Pancreas (tissue), 10 donors: ENCODE results near the gene GPRC5B. TPM values are rescaled to one million over a fixed set of nuclear protein-coding genes. Genes with fewer than 3 reads are reported as not detected.

Source experiments
- ATAC-seq, 4 donors: fragments of 200-7000 bp; cut with Tn5 transposase; one replicate each; pipeline versions ENCODE4 v1.8.0 to v1.9.1; 2020; ENCODE audit warnings: mild to moderate bottlenecking in 4 of 4, moderate library complexity in 4 of 4
- DNase-seq, 6 donors: peaks; one replicate each; pipeline ENCODE4 v3.0.0-alpha.2; 2020
- FAIRE-seq: peaks from 2 replicates; lab custom pipeline; 2012; peaks lifted over from hg19 to GRCh38; lab: Jason Lieb, UNC
- H3K27ac ChIP-seq, 4 donors: fragments of 200-600 bp; sonication (generic); 1 replicate in 3 of 4; 2 replicates in 1 of 4; pipeline versions ENCODE4 v1.5.0 to v1.8.0; 2020
- H3K27me3 ChIP-seq, 4 donors: fragments of 200-600 bp; one replicate each; pipeline ENCODE4 v1.8.0; 2021
- H3K36me3 ChIP-seq, 3 donors: fragments of 200-600 bp; sonication (generic) in 1 of 3; one replicate each; pipeline versions ENCODE4 v1.5.0 to v1.8.0; 2020 to 2021
- H3K4me1 ChIP-seq, 3 donors: fragments of 200-600 bp; one replicate each; pipeline ENCODE4 v1.8.0; 2021
- H3K4me3 ChIP-seq, 4 donors: fragments of 200-600 bp; sonication (generic) in 2 of 4; one replicate each; pipeline versions ENCODE4 v1.5.0 to v1.8.0; 2020 to 2021
- H3K9me3 ChIP-seq, 4 donors: fragments of 200-600 bp; one replicate each; pipeline ENCODE4 v1.8.0; 2021
- CTCF ChIP-seq, 4 donors: fragments of 200-600 bp; sonication (generic) in 3 of 4; IDR thresholded peaks; one replicate each; pipeline versions ENCODE4 v1.5.0 to v1.8.0; 2021; ENCODE audit warnings: antibody characterized with exemption in 4 of 4
- WGBS, 2 donors: extraction: QIAGEN DNeasy Blood & Tissue Kit; methylation state at CpG; one replicate each; pipeline ENCODE4 v1.1.7; 2013; 5-methylcytosine and 5-hydroxymethylcytosine counted together
- intact Hi-C, 3 donors: fragments of 100-400 bp; cut with DNase I; formaldehyde crosslinking; loops; one replicate each; pipeline versions ENCODE4 v1.11.1 to v1.14.2; 2022
- polyA plus RNA-seq, 2 donors: library from polyadenylated mRNA; stranded (reverse); fragments of 200-250 nt; gene quantifications; one replicate each; pipeline ENCODE4 v1.2.3, GENCODE V29; 2013
- total RNA-seq, 6 donors: library from RNA; stranded (reverse); fragmentation: NEBNext Ultra II Directional in 4 of 6; extraction: Animal tissue kit (Norgen Biotek cat#: 25700) in 4 of 6; gene quantifications; one replicate each; pipeline versions ENCODE4 v1.2.1 to v1.2.4, GENCODE V29; 2021 to 2023
- donor health status: healthy with polysubstance abuse.
- donor health status: DM: no; HTN: no; CAD: no; lungs with moderate emphysema.
- donor health status: DM: no; HTN: no; CAD: no.
- donor health status: control.
- donor health status: control.
- donor health status: Bipolar disorder and iron deficiency.
- donor health status: DM: yes; HTN: yes; CAD: no.
- donor health status: DM: no; HTN: no; CAD: no.
- donor health status: DM: no; HTN: no; CAD: no.
- donor health status: DM: yes; HTN: yes; CAD: no.

Gene GPRC5B
- total and polyA plus RNA-seq, 8 donors, result 20.0 to 95.5 (median 27.4) TPM

DNA sequence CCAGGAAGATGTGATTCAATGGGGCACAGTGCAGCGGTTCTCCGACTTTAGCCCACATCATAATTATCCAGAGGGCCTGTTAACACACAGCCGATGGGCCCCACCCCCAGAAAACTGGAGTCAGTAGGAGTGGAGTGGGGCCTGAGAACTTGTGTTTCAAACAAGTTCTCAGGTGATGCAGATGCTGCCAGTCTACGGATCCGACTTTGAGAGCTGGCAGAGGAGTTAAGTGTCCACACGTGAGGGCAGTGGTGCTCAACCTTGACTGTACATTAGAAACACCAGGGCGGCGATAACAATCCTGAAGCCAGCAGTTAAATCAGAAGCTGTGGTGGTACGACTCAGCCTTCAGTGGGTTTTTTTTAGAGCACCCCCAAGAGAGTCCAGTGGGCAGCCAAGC, 75.0 kb downstream of the GPRC5B start:
- WGBS, 2 donors, result 91 to 92% methylated on average over 9 of the region's 9 CpGs
- Histone ChIP-seq H3K4me1 (peaks cover 31 to 41% (median 35%) of the 10 kb centered on the region in 3 donors), H3K27me3 (no peaks in the 10 kb centered on the region), H3K4me3 (no peak overlapping the region), H3K27ac (peak overlapping the region; percentile 62 to 91 (median 80)), H3K36me3 (no peaks in the 10 kb centered on the region), H3K9me3 (no peaks in the 10 kb centered on the region)
- FAIRE-seq (no peak), DNase-seq (no peak), ATAC-seq (no peak)
- intact Hi-C loops, result loop anchor here in 1 of 3 donors (10.0 kb wide), 1 partner anchor 95 kb away; the partner anchor contains the start of genes IQCK and KNOP1
- TF ChIP-seq CTCF (IDR thresholded peaks at IDR 0.05), result no peak

DNA sequence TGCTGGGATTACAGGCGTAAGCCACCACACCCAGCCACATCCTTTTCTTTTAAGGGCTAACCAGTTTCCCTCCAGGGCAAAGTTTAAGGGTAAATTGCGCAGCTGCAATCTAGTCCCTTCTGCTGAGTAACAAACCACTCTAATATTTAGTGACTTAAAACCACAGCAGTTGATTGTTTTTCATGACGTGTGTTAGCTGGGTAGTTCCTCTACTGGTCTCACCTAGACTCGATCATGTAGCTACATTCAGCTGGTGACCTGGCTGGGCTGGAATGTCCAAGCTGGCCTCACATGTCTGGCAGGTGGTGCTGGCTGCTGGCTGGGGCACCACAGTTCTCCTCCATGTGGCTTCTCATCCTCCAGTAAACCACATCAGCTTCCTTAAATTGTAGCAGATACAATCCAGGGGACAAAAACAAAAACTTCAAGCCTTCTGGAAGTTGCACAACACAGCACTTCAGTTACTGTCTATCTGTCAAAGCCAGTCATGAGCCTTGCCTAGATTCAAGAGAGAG, 75.5 kb downstream of the GPRC5B start:
- WGBS, 2 donors, result 61 to 62% methylated on average over 4 of the region's 4 CpGs
- Histone ChIP-seq H3K4me1 (peaks cover 36 to 46% (median 40%) of the 10 kb centered on the region in 3 donors), H3K36me3 (no peaks in the 10 kb centered on the region), H3K27me3 (no peaks in the 10 kb centered on the region), H3K9me3 (no peaks in the 10 kb centered on the region), H3K27ac (peak overlapping the region; percentile 62 to 91 (median 80)), H3K4me3 (no peak overlapping the region)
- DNase-seq (peak in 1 of 6 donors; percentile 57), FAIRE-seq (no peak), ATAC-seq (peak in 2 of 4 donors; percentile 24 to 32)
- intact Hi-C loops, result no loop called here
- no peak for TF ChIP-seq CTCF (IDR thresholded peaks at IDR 0.05)

DNA sequence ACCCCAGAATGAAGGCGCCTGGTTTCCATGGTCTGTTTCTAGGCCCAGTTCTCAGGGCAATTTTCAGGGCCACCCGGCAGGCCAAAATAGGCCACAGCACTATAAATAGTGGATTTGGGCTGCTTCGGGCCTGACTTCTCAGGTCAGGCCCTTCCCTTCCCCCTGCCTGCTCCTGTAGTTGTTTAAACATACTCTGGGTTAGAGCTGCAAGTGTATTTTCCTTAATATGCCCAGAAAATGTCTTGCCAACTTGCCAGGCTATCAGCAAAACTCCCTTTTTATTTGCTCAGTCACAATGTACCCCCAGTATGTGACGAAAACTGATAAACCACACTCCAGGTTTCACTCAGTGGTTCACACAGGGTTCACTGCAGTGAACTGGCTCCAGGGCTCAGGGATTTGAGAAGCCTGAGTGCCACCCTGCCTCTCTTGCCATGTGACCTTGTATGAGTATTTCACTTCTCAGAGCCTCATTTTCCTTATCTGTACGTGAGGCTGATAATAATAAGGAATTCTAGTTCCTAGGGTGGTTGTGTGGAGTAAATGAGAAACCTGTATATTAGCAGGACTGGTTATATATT, 76.5 kb downstream of the GPRC5B start:
- Histone ChIP-seq H3K27ac (peak overlapping the region; percentile 62 to 91 (median 80)), H3K36me3 (no peaks in the 10 kb centered on the region), H3K9me3 (no peaks in the 10 kb centered on the region), H3K4me1 (peaks cover 37 to 50% (median 44%) of the 10 kb centered on the region in 3 donors), H3K27me3 (no peaks in the 10 kb centered on the region), H3K4me3 (no peak overlapping the region)
- DNase-seq (peak in 5 of 6 donors; percentile 43 to 82 (median 75)), ATAC-seq (peak; percentile 76 to 84 (median 81)), FAIRE-seq (no peak)
- no peak for TF ChIP-seq CTCF (IDR thresholded peaks at IDR 0.05)
- 16 to 17% methylated on average over 5 of the region's 5 CpGs for WGBS, 2 donors
- intact Hi-C loops, result no loop called here

Other genes starting within 250 kb of the GPRC5B start
- 10 to 100 TPM in 2 of 6 donors, 1 to 10 TPM in 4; 4.4 to 13.9 (median 7.4) TPM for gene KNOP1, start 166.6 kb downstream of the GPRC5B start, total RNA-seq
- 10 to 100 TPM in 1 of 2 donors, 1 to 10 TPM in 1; 8.7 to 12.5 TPM for gene KNOP1, start 166.6 kb downstream of the GPRC5B start, polyA plus RNA-seq
- 10 to 100 TPM in 4 of 6 donors, 1 to 10 TPM in 2; 6.7 to 15.5 (median 10.4) TPM for gene IQCK, start 166.6 kb downstream of the GPRC5B start, total RNA-seq
- 10 to 100 TPM; 15.1 TPM for gene IQCK, start 166.6 kb downstream of the GPRC5B start, polyA plus RNA-seq
- gene GPR139, start 189.0 kb upstream of the GPRC5B start, total RNA-seq, result not detected
- gene GPR139, start 189.0 kb upstream of the GPRC5B start, polyA plus RNA-seq, result not detected